Neuronal stem cell (in vitro differentiated cells): ENCODE data around the gene UBE2C.

ENCODE experiments used
- DNase-seq: peaks from one replicate; pipeline ENCODE4 v3.0.0-alpha.2; 2013; ENCODE audit warnings: low spot score
- H2AFZ ChIP-seq: one replicate; pipeline ENCODE4 v1.6.1; 2013; ENCODE audit warnings: mild to moderate bottlenecking, low read length, inconsistent platforms
- H2AK5ac ChIP-seq: 2 replicates; pipeline ENCODE4 v1.6.1; 2013; ENCODE audit warnings: low read depth, mild to moderate bottlenecking, inconsistent platforms, low read length, moderate library complexity, mixed read lengths
- H2BK120ac ChIP-seq: 2 replicates; pipeline ENCODE4 v1.6.1; 2013; ENCODE audit warnings: low read depth, mild to moderate bottlenecking, inconsistent platforms, low read length, moderate library complexity, mixed read lengths
- H2BK12ac ChIP-seq: one replicate; pipeline ENCODE4 v1.6.1; 2013; ENCODE audit warnings: low read length, inconsistent platforms
- H2BK15ac ChIP-seq: 2 replicates; pipeline ENCODE4 v1.6.1; 2013; ENCODE audit warnings: mild to moderate bottlenecking, low read length, inconsistent platforms, mixed read lengths
- H2BK5ac ChIP-seq: one replicate; pipeline ENCODE4 v1.6.1; 2013; ENCODE audit warnings: inconsistent platforms, mild to moderate bottlenecking, low read length, moderate library complexity
- H3K14ac ChIP-seq: one replicate; pipeline ENCODE4 v1.6.1; 2013; ENCODE audit warnings: low read length, inconsistent platforms
- H3K18ac ChIP-seq: 2 replicates; pipeline ENCODE4 v1.6.1; 2013; ENCODE audit warnings: low read length, inconsistent platforms
- H3K23ac ChIP-seq: 2 replicates; pipeline ENCODE4 v1.6.1; 2013; ENCODE audit warnings: low read depth, mild to moderate bottlenecking, mixed read lengths, low read length, inconsistent platforms; ENCODE audit not compliant: poor library complexity
- H3K27ac ChIP-seq: replicated peaks from 3 replicates; pipeline ENCODE4 v1.5.1; 2013; ENCODE audit warnings: low read length, inconsistent platforms
- H3K27me3 ChIP-seq, 3 experiments: 2 replicates each; pipeline ENCODE4 v1.6.1; 2013; ENCODE audit warnings: low read length in 3 of 3, mild to moderate bottlenecking in 2 of 3, inconsistent platforms in 1 of 3, low read depth in 1 of 3, mixed read lengths in 1 of 3, moderate library complexity in 1 of 3; ENCODE audit not compliant: control insufficient read depth in 3 of 3, insufficient read depth in 3 of 3
- H3K36me3 ChIP-seq, 2 donors: replicated peaks in 1 of 2; 2 replicates each; pipeline ENCODE4 v1.6.1; 2013; ENCODE audit warnings: low read length in 2 of 2; ENCODE audit not compliant: control insufficient read depth in 2 of 2, insufficient read depth in 2 of 2
- H3K4ac ChIP-seq: 2 replicates; pipeline ENCODE4 v1.6.1; 2013; ENCODE audit warnings: inconsistent platforms, mild to moderate bottlenecking, low read length, moderate library complexity
- H3K4me1 ChIP-seq, 2 donors: 1 replicate in 1 of 2; 2 replicates in 1 of 2; pipeline ENCODE4 v1.6.1; 2013; ENCODE audit warnings: low read length in 2 of 2, low read depth in 1 of 2; ENCODE audit not compliant: control insufficient read depth in 2 of 2, insufficient read depth in 1 of 2
- H3K4me2 ChIP-seq: one replicate; pipeline ENCODE4 v1.6.1; 2013; ENCODE audit warnings: mild to moderate bottlenecking, low read length, inconsistent platforms; ENCODE audit not compliant: insufficient read depth, poor library complexity, severe bottlenecking
- H3K4me3 ChIP-seq, 2 donors: 2 replicates each; pipeline ENCODE4 v1.5.1; 2013; ENCODE audit warnings: low read length in 2 of 2, mild to moderate bottlenecking in 2 of 2, inconsistent platforms in 1 of 2, moderate library complexity in 1 of 2
- H3K79me1 ChIP-seq: one replicate; pipeline ENCODE4 v1.6.1; 2013; ENCODE audit warnings: low read depth, mild to moderate bottlenecking, inconsistent platforms, low read length, moderate library complexity
- H3K9ac ChIP-seq: one replicate; pipeline ENCODE4 v1.6.1; 2013; ENCODE audit warnings: mild to moderate bottlenecking, low read depth, low read length, inconsistent platforms; ENCODE audit not compliant: poor library complexity
- H3K9me3 ChIP-seq, 2 donors: replicated peaks in 1 of 2; 2 replicates each; pipeline versions ENCODE3 to v1.6.1; 2013; ENCODE audit warnings: low read length in 2 of 2, mild to moderate bottlenecking in 2 of 2, inconsistent platforms in 1 of 2, low read depth in 1 of 2, mixed read lengths in 1 of 2, moderate library complexity in 1 of 2; ENCODE audit not compliant: control insufficient read depth in 2 of 2, insufficient read depth in 1 of 2
- H4K8ac ChIP-seq: one replicate; pipeline ENCODE4 v1.6.1; 2013; ENCODE audit warnings: low read depth, mild to moderate bottlenecking, inconsistent platforms, low read length, moderate library complexity
- H4K91ac ChIP-seq: one replicate; pipeline ENCODE4 v1.6.1; 2013; ENCODE audit warnings: low read length, low read depth, mild to moderate bottlenecking, inconsistent platforms; ENCODE audit not compliant: poor library complexity
- WGBS, 2 donors: extraction: QIAGEN DNeasy Blood & Tissue Kit; methylation state at CpG; one replicate each; pipeline ENCODE4 v1.1.7; 2013; ENCODE audit warnings: missing lambda C conversion rate in 2 of 2, mixed read lengths in 1 of 2; ENCODE audit not compliant: insufficient read length in 2 of 2, insufficient replicate concordance in 1 of 2; ENCODE audit errors: extremely low coverage in 2 of 2; 5-methylcytosine and 5-hydroxymethylcytosine counted together

The UBE2C gene

DNA sequence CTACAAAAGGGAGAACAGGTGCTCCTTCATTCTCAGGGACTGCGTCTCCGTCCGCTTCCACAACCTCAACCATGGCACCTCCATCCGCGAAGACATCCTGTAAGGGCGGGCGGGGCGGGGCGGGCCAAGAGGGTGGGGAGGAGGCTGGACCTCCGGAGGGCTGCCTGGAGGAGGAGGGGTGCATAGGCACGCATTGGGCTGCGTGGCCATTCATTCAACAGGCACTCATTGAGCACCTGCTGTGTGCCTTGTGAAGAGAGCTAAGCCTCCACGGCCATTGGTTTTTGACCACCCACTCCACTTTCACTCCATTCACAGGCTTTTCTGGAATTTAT, 45.4 kb downstream of the UBE2C start:
- H3K23ac ChIP-seq = no peak overlapping the region
- H3K4me2 ChIP-seq = peak overlapping the region; percentile 86
- no CpG with 5 or more reads among the region's 13 CpGs for WGBS, 2 donors
- H3K79me1 ChIP-seq = peaks cover 2% of the 10 kb centered on the region
- H3K36me3 ChIP-seq = peaks cover 0 to 11% of the 10 kb centered on the region in 2 donors
- no peak overlapping the region for H4K8ac ChIP-seq
- H3K27me3 ChIP-seq = no peaks in the 10 kb centered on the region
- no peak overlapping the region for H3K27ac ChIP-seq
- no peaks in the 10 kb centered on the region for H3K9me3 ChIP-seq
- no peak overlapping the region for H2BK12ac ChIP-seq
- H3K14ac ChIP-seq = no peak overlapping the region
- no peak overlapping the region for H2BK5ac ChIP-seq
- peaks cover 4 to 8% of the 10 kb centered on the region in 2 donors for H3K4me1 ChIP-seq
- peak overlapping the region; percentile 71 to 81 for H3K4me3 ChIP-seq
- H2AFZ ChIP-seq = peak overlapping the region; percentile 88
- peak overlapping the region; percentile 54 for H3K18ac ChIP-seq
- no peak overlapping the region for H3K4ac ChIP-seq
- H2BK15ac ChIP-seq = no peak overlapping the region
- H2AK5ac ChIP-seq = no peak overlapping the region
- no peak for DNase-seq
- H2BK120ac ChIP-seq = no peak overlapping the region
- H4K91ac ChIP-seq = no peak overlapping the region
- peak overlapping the region; percentile 31 for H3K9ac ChIP-seq

DNA sequence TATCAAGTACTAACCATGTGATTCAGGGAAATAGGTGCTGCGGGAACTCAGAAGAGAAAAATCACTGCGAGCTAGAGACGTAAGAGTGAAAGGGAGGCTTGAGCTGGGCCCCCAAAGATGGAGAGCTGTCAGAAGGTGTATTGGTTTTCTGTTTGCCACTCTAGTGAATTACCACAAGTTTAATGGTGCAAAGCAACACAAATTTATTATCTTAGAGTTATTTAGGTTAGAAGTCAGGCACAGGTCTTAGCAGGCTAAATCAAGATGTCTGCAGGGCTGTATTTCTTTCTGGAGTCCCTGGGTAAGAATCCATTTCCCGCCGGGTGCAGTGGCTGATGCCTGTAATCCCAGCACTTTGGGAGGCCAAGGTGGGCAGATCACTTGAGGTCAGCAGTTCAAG, 47.5 kb downstream of the UBE2C start:
- Histone ChIP-seq H3K4me2 (no peak overlapping the region), H2AFZ (no peak overlapping the region), H3K4me1 (peaks cover 4 to 8% of the 10 kb centered on the region in 2 donors), H2BK120ac (no peak overlapping the region), H3K9me3 (no peaks in the 10 kb centered on the region), H2BK12ac (no peak overlapping the region), H3K27ac (no peak overlapping the region), H3K4me3 (no peak overlapping the region), H3K27me3 (no peaks in the 10 kb centered on the region), H3K79me1 (peaks cover 2% of the 10 kb centered on the region), H2BK5ac (no peak overlapping the region), H3K18ac (no peak overlapping the region), H3K23ac (no peak overlapping the region), H3K36me3 (peaks cover 0 to 2% of the 10 kb centered on the region in 2 donors), H3K9ac (no peak overlapping the region), H3K4ac (no peak overlapping the region), H4K91ac (no peak overlapping the region), H4K8ac (no peak overlapping the region), H2AK5ac (no peak overlapping the region), H3K14ac (no peak overlapping the region), H2BK15ac (no peak overlapping the region)
- no CpG with 5 or more reads among the region's 5 CpGs for WGBS, 2 donors
- no peak for DNase-seq

DNA sequence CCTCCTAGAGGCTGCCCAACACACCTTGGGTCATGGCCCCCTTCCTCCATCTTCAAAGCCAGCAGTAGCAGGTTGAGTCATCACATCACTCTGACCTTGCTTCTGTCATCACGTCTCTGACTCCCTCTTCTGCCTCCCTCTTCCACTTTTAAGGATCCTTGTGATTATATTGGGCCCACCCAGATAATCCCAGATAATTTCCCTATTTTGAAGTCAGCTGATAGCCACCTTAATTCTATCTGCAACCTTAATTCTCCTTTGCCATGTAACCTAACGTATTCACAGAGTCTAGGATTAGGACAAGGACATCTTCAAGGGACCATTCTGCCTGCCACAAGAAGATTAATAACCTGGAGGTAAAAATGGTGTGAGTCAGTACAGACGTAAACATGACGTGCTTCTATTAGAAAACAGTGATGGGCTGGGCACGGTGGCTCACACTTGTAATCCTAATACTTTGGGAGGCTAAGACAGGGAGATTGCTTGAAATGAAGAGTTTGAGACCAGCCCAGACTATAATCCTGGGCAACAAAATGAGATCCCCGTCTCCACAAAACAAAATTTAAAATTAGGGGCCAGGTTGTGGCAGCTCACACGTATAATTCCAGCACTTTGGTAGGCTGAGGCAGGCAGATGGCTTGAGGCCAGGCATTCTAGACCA, 48.2 kb downstream of the UBE2C start:
- Histone ChIP-seq H2BK5ac (no peak overlapping the region), H3K79me1 (peaks cover 2% of the 10 kb centered on the region), H2BK12ac (no peak overlapping the region), H3K27me3 (no peaks in the 10 kb centered on the region), H3K4me2 (no peak overlapping the region), H3K18ac (no peak overlapping the region), H3K14ac (no peak overlapping the region), H2AFZ (no peak overlapping the region), H3K4ac (no peak overlapping the region), H2BK120ac (no peak overlapping the region), H2BK15ac (no peak overlapping the region), H3K36me3 (no peaks in the 10 kb centered on the region), H3K9ac (no peak overlapping the region), H2AK5ac (no peak overlapping the region), H3K4me3 (no peak overlapping the region), H3K9me3 (no peaks in the 10 kb centered on the region), H3K27ac (no peak overlapping the region), H3K23ac (no peak overlapping the region), H4K8ac (no peak overlapping the region), H3K4me1 (peaks cover 4 to 7% of the 10 kb centered on the region in 2 donors), H4K91ac (no peak overlapping the region)
- DNase-seq = no peak
- WGBS, 2 donors = no CpG with 5 or more reads among the region's 7 CpGs

DNA sequence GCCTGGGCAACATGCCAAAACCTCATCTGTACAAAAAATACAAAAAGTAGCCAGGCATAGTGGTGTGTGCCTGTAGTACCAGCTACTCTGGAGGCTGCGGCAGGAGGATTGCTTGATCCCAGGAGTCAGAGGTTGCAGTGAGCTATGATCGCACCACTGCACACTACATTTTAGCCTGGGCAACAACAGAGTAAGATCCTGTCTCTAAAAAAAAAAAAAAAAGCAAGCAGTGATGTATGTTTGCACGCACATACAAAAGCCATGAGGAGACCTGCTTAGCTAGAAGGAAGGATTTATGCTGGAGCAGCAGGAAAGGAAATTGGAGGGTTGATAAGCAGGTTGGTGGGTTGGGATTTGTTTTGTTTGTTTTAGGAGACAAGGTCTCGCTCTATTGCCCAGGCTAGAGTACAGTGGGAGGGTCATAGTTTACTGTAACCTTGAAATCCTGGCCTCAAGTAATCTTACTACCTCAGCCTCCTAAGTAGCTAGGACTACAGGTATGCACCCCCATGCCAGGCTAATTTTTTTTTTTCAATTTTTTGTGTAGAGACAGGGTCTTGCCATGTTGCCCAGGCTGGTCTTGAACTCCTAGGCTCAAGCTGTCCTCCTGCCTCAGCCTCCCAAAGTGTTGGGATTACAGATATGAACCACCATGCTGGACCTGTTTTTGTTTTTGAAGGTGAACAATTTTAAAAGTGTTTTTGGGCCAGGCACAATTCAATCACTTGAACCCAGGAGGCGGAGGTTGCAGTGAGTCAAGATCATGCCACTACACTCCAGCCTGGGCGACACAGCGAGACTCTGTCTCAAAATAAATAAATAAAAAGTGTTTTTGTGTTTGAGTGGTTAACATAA, 49.0 kb downstream of the UBE2C start:
- Histone ChIP-seq H4K8ac (no peak overlapping the region), H3K27ac (no peak overlapping the region), H3K36me3 (no peaks in the 10 kb centered on the region), H3K79me1 (peaks cover 2% of the 10 kb centered on the region), H2BK12ac (no peak overlapping the region), H2BK5ac (no peak overlapping the region), H2AK5ac (no peak overlapping the region), H3K9ac (no peak overlapping the region), H2BK15ac (no peak overlapping the region), H4K91ac (no peak overlapping the region), H3K9me3 (no peaks in the 10 kb centered on the region), H2BK120ac (no peak overlapping the region), H3K27me3 (no peaks in the 10 kb centered on the region), H3K4me3 (no peak overlapping the region), H3K4me1 (peaks cover 4 to 6% of the 10 kb centered on the region in 2 donors), H2AFZ (no peak overlapping the region), H3K23ac (no peak overlapping the region), H3K14ac (no peak overlapping the region), H3K18ac (no peak overlapping the region), H3K4ac (no peak overlapping the region), H3K4me2 (no peak overlapping the region)
- WGBS, 2 donors = no CpG with 5 or more reads among the region's 7 CpGs
- no peak for DNase-seq
